ENCODE measurements around the gene SBF2.

Gene SBF2

GRCh38 chr11:9834291-9834690 is 459.7 kb downstream of the SBF2 start:
- TF ChIP-seq CTCF (conservative IDR thresholded peaks at IDR 0.05; ENCODE audit: low read length) = no peak
- H3K4me3 ChIP-seq (ENCODE audit: low read length) = no peak overlapping the region
- peak; percentile 47 for DNase-seq (ENCODE audit: low read depth)

DNA sequence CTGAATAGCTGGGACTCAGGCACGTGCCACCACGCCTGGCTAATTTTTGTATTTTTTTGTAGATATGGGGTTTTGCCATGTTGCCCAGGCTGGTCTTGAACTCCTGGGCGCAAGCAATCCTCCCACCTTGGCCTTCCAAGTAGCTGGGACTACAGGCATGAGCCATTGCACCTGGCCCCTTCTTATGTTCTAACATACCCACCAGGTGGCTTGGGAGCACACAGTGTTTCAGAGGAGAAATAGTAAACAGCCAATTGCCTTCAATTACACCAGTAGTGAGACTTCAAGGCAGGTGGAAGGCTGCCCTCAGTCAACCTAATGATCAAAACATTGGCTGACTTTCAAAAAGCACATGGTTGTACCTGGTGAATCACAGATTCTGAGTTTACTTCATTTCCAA is 462.9 kb downstream of the SBF2 start:
- no peak for TF ChIP-seq CTCF (conservative IDR thresholded peaks at IDR 0.05; ENCODE audit: low read length)
- DNase-seq (ENCODE audit: low read depth) = no peak
- no peak overlapping the region for H3K4me3 ChIP-seq (ENCODE audit: low read length)

GRCh38 chr11:9827708-9828107 is 466.3 kb downstream of the SBF2 start:
- DNase-seq (ENCODE audit: low read depth) = no peak
- TF ChIP-seq CTCF (conservative IDR thresholded peaks at IDR 0.05; ENCODE audit: low read length) = no peak
- no peak overlapping the region for H3K4me3 ChIP-seq (ENCODE audit: low read length)

GRCh38 chr11:9826390-9826789 is 467.6 kb downstream of the SBF2 start:
- H3K4me3 ChIP-seq (ENCODE audit: low read length) = no peak overlapping the region
- DNase-seq (ENCODE audit: low read depth) = no peak
- TF ChIP-seq CTCF (conservative IDR thresholded peaks at IDR 0.05; ENCODE audit: low read length) = no peak

DNA sequence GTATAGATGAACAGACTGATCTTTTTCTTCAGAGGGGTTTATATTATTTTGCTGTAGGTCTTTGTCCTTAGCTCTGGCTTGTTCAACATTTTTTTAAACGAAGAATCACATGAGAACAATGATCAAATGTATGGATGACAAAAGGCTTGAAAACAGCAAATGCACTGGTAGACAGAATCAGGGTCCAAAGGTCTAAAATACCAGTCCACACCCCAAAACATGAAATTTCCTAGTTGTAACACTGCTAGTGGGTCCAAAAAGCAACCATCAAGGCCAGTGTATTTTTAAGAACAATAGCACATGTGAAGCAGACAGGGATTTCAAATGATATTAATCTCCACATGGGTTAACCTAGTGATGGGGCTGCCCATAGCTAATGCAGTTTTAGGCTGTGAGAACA is 468.1 kb downstream of the SBF2 start:
- no peak for TF ChIP-seq CTCF (conservative IDR thresholded peaks at IDR 0.05; ENCODE audit: low read length)
- no peak overlapping the region for H3K4me3 ChIP-seq (ENCODE audit: low read length)
- no peak for DNase-seq (ENCODE audit: low read depth)

DNA sequence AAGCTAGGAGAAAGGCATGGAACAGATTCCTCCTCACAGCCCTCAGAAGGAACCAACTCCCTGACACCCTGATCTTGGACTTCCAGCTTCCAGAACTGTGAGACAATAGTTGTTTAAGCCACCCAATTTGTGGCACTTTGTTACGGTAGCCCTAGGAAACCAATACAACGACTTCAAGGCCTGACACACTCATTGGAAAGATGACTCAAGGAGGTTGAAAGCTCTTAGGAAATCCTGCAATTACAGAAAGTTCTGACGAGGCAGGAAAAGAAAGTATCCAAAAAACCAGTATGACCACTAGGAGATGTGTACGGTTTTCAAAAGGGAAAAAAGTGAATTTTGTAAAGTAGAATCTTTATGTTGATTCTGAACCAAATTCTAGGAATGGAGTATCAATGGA is 468.7 kb downstream of the SBF2 start:
- peak; percentile 84 for DNase-seq (ENCODE audit: low read depth)
- H3K4me3 ChIP-seq (ENCODE audit: low read length) = no peak overlapping the region
- peak; percentile 30; the same call in 1 of the 2 replicates for TF ChIP-seq CTCF (conservative IDR thresholded peaks at IDR 0.05; ENCODE audit: low read length)

- H3K4me3 ChIP-seq (ENCODE audit: low read length) = no peak overlapping the region
- no peak for TF ChIP-seq CTCF (conservative IDR thresholded peaks at IDR 0.05; ENCODE audit: low read length)
- DNase-seq (ENCODE audit: low read depth) = no peak
Observed at GRCh38 chr11:9823887-9824385, 470.1 kb downstream of the SBF2 start.

All from AG10803 (cell line).